ENCODE data around the gene ORC3.

The ORC3 gene

GRCh38 chr6:87586371-87587077, 3.4 kb upstream of the ORC3 start (continued):
- TF ChIP-seq, protein P1, sequence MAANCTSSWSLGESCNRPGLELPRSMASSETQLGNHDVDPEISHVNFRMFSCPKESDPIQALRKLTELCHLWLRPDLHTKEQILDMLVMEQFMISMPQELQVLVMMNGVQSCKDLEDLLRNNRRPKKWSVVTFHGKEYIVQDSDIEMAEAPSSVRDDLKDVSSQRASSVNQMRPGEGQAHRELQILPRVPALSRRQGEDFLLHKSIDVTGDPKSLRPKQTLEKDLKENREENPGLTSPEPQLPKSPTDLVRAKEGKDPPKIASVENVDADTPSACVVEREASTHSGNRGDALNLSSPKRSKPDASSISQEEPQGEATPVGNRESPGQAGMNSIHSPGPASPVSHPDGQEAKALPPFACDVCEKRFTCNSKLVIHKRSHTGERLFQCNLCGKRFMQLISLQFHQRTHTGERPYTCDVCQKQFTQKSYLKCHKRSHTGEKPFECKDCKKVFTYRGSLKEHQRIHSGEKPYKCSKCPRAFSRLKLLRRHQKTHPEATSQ (tag by site-specific recombination; IDR thresholded peaks at IDR 0.05) = no peak
- TF ChIP-seq ZNF76 (tag by site-specific recombination; IDR thresholded peaks at IDR 0.05; ENCODE audit: borderline replicate concordance, low read depth) = no peak
- no peak for TF ChIP-seq OSR2 (tag by site-specific recombination; IDR thresholded peaks at IDR 0.05)
- no peak for TF ChIP-seq ZSCAN23 (tag by site-specific recombination; IDR thresholded peaks at IDR 0.05)
- TF ChIP-seq ZNF701 (tag by site-specific recombination; IDR thresholded peaks at IDR 0.05) = no peak
- TF ChIP-seq ZNF692 (tag by site-specific recombination; IDR thresholded peaks at IDR 0.05) = no peak
- TF ChIP-seq OVOL3 (tag by site-specific recombination; IDR thresholded peaks at IDR 0.05) = 0 out of 2 replicates have a peak, but pooled peaks have one; percentile 37
- TF ChIP-seq ZNF830 (tag by site-specific recombination; IDR thresholded peaks at IDR 0.05; ENCODE audit: low read depth) = no peak
- TF ChIP-seq SALL2 (tag by site-specific recombination; IDR thresholded peaks at IDR 0.05; ENCODE audit: borderline replicate concordance) = no peak
- no peak for TF ChIP-seq ZNF350 (tag by site-specific recombination; IDR thresholded peaks at IDR 0.05)
- no peak for TF ChIP-seq MYNN (tag by site-specific recombination; IDR thresholded peaks at IDR 0.05; ENCODE audit: borderline replicate concordance)
- TF ChIP-seq ZNF791 (tag by site-specific recombination; IDR thresholded peaks at IDR 0.05) = no peak
- TF ChIP-seq ZNF580 (tag by site-specific recombination; IDR thresholded peaks at IDR 0.05) = no peak
- no peak; the same call in 1 of the 2 replicates for TF ChIP-seq KLF7 (tag by site-specific recombination; IDR thresholded peaks at IDR 0.05; ENCODE audit: borderline replicate concordance)
- no peak for TF ChIP-seq ZNF335 (tag by site-specific recombination; conservative IDR thresholded peaks at IDR 0.05)
- no peak for TF ChIP-seq ZNF624 (tag by site-specific recombination; IDR thresholded peaks at IDR 0.05)
- no peak for TF ChIP-seq MEIS1 (CRISPR knock-in tag; IDR thresholded peaks at IDR 0.05; ENCODE audit: borderline replicate concordance)
- TF ChIP-seq ZNF530 (tag by site-specific recombination; IDR thresholded peaks at IDR 0.05; ENCODE audit: low read depth) = 0 out of 2 replicates have a peak, but pooled peaks have one; percentile 38
- TF ChIP-seq ZNF404 (tag by site-specific recombination; IDR thresholded peaks at IDR 0.05) = peak; percentile 66; the same call in 1 of the 2 replicates
- no peak for TF ChIP-seq REPIN1 (tag by site-specific recombination; IDR thresholded peaks at IDR 0.05; ENCODE audit: low read depth)
- TF ChIP-seq ZNF26 (tag by site-specific recombination; IDR thresholded peaks at IDR 0.05) = no peak
- TF ChIP-seq HOXD13 (CRISPR knock-in tag; IDR thresholded peaks at IDR 0.05; ENCODE audit: borderline replicate concordance) = no peak
- TF ChIP-seq ZBTB26 (tag by site-specific recombination; optimal IDR thresholded peaks at IDR 0.05) = no peak
- TF ChIP-seq SP3 (tag by site-specific recombination; IDR thresholded peaks at IDR 0.05) = no peak
- no peak for TF ChIP-seq PRDM6 (tag by site-specific recombination; IDR thresholded peaks at IDR 0.05)
- peak; percentile 81 for TF ChIP-seq ZNF510 (tag by site-specific recombination; IDR thresholded peaks at IDR 0.05; ENCODE audit: insufficient replicate concordance)
- TF ChIP-seq ZEB2 (tag by site-specific recombination; IDR thresholded peaks at IDR 0.05) = no peak
- TF ChIP-seq, protein P2, sequence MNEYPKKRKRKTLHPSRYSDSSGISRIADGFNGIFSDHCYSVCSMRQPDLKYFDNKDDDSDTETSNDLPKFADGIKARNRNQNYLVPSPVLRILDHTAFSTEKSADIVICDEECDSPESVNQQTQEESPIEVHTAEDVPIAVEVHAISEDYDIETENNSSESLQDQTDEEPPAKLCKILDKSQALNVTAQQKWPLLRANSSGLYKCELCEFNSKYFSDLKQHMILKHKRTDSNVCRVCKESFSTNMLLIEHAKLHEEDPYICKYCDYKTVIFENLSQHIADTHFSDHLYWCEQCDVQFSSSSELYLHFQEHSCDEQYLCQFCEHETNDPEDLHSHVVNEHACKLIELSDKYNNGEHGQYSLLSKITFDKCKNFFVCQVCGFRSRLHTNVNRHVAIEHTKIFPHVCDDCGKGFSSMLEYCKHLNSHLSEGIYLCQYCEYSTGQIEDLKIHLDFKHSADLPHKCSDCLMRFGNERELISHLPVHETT (tag by site-specific recombination; IDR thresholded peaks at IDR 0.05) = no peak
- peak; percentile 33; the same call in 1 of the 2 replicates for TF ChIP-seq GLI2 (tag by site-specific recombination; IDR thresholded peaks at IDR 0.05; ENCODE audit: borderline replicate concordance, low read depth)
